Esophagus muscularis mucosa (tissue), 3 donors: ENCODE data around the gene SCFD1.

Source experiments
- EP300 ChIP-seq: sonication (generic); formaldehyde crosslinking; IDR thresholded peaks from one replicate; pipeline ENCODE4 v1.6.1; 2017; ENCODE audit warnings: antibody characterized with exemption
- TF ChIP-seq, protein P1 (sequence below), 3 experiments: fragments of 200-600 bp in 2 of 3; fragments of 450-650 bp in 1 of 3; sonication (generic) in 2 of 3; IDR thresholded peaks; one replicate each; pipeline ENCODE4 v1.5.1; 2017 to 2019; ENCODE audit warnings: antibody characterized with exemption in 3 of 3, mild to moderate bottlenecking in 2 of 3, moderate library complexity in 1 of 3

DNA sequence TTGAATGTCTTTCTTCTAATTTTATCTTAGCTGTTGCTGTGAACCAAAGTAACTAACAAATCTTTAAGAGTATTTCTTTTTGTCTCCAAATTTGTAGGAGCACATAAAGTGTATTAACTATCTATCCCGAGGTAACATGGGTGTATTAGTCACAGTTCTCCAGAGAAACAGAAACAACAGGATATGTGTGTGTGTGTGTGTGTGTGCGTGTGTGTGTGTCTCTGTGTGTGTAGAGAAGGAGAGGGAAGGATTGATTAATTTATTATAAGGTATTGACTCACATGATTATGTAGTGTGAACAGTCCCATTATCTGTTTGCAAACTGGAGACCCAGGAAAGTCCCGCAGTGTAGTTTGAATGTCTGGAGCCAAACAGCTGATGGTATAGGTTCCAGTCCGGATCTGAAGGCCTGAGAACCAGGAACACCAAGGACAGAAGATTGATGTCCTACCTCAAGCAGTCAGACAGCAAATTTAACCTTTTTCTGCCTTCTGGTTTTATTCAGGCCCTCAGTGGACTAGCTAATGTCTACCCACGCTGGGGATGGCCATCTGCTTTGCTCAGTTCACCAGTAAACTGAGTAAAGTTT, 48.8 kb upstream of the SCFD1 start:
- TF ChIP-seq, protein P1, sequence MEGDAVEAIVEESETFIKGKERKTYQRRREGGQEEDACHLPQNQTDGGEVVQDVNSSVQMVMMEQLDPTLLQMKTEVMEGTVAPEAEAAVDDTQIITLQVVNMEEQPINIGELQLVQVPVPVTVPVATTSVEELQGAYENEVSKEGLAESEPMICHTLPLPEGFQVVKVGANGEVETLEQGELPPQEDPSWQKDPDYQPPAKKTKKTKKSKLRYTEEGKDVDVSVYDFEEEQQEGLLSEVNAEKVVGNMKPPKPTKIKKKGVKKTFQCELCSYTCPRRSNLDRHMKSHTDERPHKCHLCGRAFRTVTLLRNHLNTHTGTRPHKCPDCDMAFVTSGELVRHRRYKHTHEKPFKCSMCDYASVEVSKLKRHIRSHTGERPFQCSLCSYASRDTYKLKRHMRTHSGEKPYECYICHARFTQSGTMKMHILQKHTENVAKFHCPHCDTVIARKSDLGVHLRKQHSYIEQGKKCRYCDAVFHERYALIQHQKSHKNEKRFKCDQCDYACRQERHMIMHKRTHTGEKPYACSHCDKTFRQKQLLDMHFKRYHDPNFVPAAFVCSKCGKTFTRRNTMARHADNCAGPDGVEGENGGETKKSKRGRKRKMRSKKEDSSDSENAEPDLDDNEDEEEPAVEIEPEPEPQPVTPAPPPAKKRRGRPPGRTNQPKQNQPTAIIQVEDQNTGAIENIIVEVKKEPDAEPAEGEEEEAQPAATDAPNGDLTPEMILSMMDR (IDR thresholded peaks at IDR 0.05), result no peak
- no peak for TF ChIP-seq EP300
